SJSA1 (cell line): Measurements from ENCODE around the gene GADD45GIP1. TPM values are rescaled to one million over a fixed set of nuclear protein-coding genes. Genes with fewer than 3 reads are reported as not detected.
"Not testable (repeated sequence)": the region's sequence is repeated elsewhere in the genome, so short reads cannot be mapped to it uniquely, and the experiment has no call there.

Experiments used
- DNase-seq, 2 experiments: peaks; one replicate each; pipeline ENCODE4 v3.0.0-alpha.2; 2015 to 2020; ENCODE audit warnings: low spot score in 2 of 2, low read depth in 1 of 2
- H3K27ac ChIP-seq: fragments of 250-450 bp; sonication (Bioruptor Pico); 2 replicates; pipeline ENCODE4 v1.5.1; 2020; ENCODE audit warnings: mild to moderate bottlenecking, moderate library complexity
- H3K27me3 ChIP-seq: fragments of 250-450 bp; sonication (Bioruptor Pico); replicated peaks from 2 replicates; pipeline ENCODE4 v1.5.1; 2020; ENCODE audit warnings: mild to moderate bottlenecking, moderate library complexity
- H3K36me3 ChIP-seq: fragments of 250-450 bp; sonication (Bioruptor Pico); 2 replicates; pipeline ENCODE4 v1.5.1; 2020; ENCODE audit warnings: mild to moderate bottlenecking
- H3K4me1 ChIP-seq: fragments of 250-450 bp; sonication (Bioruptor Pico); replicated peaks from 2 replicates; pipeline ENCODE4 v1.6.1; 2021; ENCODE audit warnings: mild to moderate bottlenecking
- H3K4me3 ChIP-seq: fragments of 250-450 bp; sonication (Bioruptor Pico); 2 replicates; pipeline ENCODE4 v1.5.1; 2020; ENCODE audit warnings: mild to moderate bottlenecking
- H3K9me3 ChIP-seq: fragments of 250-450 bp; sonication (Bioruptor Pico); replicated peaks from 2 replicates; pipeline ENCODE4 v1.5.1; 2020; ENCODE audit warnings: mild to moderate bottlenecking
- total RNA-seq: library from RNA; depleted of rRNA; stranded (reverse); fragments of >200 nt; shearing (Covaris generic); gene quantifications from 2 replicates; pipeline ENCODE4 v1.2.3, GENCODE V29; 2014

GADD45GIP1 gene
- total RNA-seq, 1 experiment from 2014 or later, result 75.7 TPM

DNA sequence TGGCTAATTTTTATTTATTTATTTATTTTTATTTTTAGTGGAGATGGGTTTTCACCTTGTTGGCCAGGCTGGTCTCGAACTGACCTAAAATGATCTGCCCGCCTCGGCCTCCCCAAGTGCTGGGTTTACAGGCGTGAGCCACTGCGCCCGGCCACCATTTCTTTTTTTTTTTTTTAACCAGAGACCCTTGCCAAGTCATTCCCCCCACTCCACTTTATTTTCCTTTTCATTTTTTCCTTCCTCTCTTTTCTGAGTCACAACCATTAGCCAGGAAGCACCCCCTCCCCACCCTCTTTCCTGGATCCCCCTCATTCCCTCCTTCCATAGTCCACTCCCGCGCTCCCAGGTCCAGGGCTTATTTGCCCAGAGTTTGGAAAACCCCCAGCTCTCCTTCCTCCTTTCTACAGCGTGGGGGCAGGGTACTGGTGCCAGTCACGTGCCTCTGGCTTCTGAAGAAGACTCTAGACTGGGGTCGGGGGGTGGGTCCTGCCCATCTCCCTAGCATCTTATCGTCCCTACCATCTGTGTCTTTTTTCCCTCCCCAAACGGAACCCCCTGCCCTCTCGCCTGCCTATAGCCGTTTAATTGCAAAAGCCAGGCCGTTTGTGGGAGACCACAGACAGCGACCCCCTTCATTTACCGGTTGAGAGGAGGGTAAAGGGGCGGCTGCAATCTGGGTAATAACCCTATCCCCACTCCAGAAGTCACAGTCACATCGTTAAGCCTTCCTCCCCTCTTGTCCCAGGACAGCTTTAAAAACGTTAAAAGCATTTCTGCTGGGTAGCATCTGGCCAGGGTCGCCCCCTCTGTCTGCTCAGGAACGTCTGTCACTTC lies 19.7 kb downstream of the GADD45GIP1 start:
- Histone ChIP-seq H3K4me3 (peak overlapping the region; percentile 80), H3K4me1 (peaks cover 35% of the 10 kb centered on the region), H3K36me3 (peaks cover 43% of the 10 kb centered on the region), H3K27ac (peak overlapping the region; percentile 7; the same call in 1 of the 2 replicates), H3K27me3 (no peaks in the 10 kb centered on the region), H3K9me3 (no peaks in the 10 kb centered on the region)
- no peak for DNase-seq

DNA sequence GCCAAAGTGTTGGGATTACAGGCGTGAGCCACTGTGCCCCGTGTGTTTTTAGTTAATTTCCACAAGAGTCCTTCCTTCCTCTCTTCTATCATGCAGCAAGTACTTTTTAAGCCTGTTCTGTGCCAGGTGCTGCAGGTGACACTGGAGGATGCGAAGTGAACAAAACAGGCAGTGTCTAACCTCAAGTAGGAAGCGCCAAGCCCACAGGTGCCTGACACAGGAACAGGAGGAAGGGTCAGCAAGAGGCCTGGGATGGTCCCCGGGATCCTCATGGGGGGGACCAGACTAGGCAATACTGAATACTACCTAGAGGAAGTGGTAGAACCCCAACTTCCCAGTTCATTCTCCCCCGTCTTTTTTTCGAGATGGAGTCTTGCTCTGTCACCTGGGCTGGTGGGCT lies 20.4 kb downstream of the GADD45GIP1 start:
- peaks cover 36% of the 10 kb centered on the region for H3K4me1 ChIP-seq
- no peak for DNase-seq
- no peaks in the 10 kb centered on the region for H3K27me3 ChIP-seq
- H3K9me3 ChIP-seq, result no peaks in the 10 kb centered on the region
- H3K4me3 ChIP-seq, result no peak overlapping the region
- peaks cover 36% of the 10 kb centered on the region for H3K36me3 ChIP-seq
- no peak overlapping the region for H3K27ac ChIP-seq

DNA sequence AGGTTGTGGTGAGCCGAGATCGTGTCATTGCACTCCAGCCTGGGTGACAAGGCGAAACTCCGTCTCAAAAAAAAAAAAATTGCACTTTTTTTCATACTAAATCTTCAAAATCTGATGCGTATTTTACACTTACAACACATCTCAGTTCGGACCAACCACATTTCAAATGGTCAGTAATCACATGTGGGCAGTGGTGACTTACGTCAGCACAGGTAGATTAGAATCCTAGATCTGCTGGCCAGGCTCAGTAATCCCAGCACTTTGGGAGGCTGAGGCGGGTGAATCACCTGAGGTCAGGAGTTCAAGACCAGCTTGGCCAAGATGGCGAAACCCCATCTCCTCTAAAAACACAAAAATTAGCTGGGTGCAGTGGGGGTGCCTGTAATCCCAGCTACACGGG lies 22.0 kb downstream of the GADD45GIP1 start:
- no peak for DNase-seq
- no peak overlapping the region for H3K4me3 ChIP-seq
- H3K27ac ChIP-seq, result no peak overlapping the region
- H3K9me3 ChIP-seq, result no peaks in the 10 kb centered on the region
- H3K4me1 ChIP-seq, result peaks cover 29% of the 10 kb centered on the region
- no peaks in the 10 kb centered on the region for H3K27me3 ChIP-seq
- peaks cover 33% of the 10 kb centered on the region for H3K36me3 ChIP-seq

DNA sequence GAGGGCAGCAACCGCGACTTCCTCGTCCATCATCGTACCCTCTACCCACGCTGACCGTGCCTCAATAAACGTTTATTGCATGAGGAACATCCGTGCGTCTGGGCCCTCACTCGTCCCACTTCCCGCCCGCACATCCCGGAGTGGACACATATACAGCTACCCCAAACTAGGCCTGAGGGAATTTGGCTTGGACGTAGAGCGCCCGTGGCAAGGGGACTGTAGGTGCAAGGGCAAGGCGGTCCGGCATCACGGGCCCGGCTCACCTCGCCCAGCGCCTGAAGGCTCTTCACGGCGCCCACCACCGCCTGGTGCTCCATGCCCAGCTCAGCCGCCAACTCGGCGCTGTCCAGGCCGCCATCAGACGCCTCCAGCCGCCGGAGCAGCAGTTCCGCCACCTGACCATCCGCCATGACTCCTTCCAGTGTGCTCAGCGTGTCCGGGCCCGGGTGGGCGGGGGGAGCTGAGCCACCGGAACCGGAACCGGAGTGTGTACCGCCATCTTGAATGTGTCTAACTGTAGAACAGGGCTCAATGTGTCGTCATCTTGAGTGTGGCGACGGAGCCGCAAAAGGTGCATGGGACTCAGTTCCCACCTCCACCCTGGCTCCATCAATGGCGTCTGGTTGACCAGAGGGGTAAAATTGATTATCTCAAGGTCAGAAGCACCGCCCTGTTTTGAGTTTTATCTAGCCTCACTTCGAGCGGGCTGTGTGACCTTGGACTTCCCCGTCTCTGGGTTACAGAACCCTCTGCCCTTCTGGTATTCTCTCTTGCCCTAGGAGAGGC lies 23.5 kb downstream of the GADD45GIP1 start, which contains the start of gene FARSA:
Gene FARSA, minus strand, starts transcription at position 425 of the 786 bp plus-strand sequence. Its CDS starts 15 bp downstream, at position 410.
- DNase-seq, result peak; percentile 78 to 88
- Histone ChIP-seq H3K36me3 (peaks cover 32% of the 10 kb centered on the region), H3K4me3 (peak within 1 kb of the TSS; percentile 82)

DNA sequence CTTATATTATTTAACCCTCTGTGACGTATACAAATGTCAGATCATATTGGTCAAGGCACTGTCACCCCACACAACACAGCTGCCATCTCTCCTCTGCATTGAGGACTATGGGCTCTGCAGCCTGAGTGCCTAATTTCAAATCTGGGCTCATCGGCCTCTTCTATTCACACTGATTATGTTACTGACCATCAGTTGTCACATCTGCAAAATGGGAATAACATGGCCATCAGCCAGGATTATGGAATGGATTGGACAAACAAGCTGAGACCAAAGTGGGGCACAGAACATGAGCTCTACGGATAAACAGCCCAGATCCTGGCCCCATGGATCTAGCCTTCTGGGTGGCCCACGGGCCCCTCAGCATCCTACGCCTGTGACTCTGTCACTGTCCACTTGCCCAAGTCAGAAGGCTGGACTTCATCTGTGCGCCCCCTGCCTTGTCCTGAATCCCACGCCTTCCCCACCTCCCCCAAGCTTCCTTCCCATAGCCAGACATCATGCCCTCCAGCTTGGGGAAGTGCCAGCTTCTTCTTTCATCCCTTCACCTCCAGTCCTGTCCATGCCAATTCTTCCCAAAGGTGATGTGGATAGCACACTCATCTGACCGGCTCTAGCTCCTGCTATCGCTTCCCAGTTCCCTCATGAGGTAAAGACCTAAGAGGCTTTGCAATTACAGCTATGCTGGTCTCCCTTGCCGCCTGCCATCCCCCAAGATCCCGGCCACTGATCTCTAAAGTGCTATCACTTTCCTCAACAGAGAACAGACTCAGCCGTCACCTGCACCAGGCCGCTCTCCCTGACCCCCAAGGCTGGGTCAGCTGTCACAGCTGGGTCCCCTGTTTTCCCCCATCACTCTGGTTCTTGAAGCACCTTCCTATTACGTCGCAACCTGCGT lies 24.4 kb downstream of the GADD45GIP1 start:
- Histone ChIP-seq H3K4me3 (peak overlapping the region; percentile 82), H3K9me3 (no peaks in the 10 kb centered on the region), H3K4me1 (peaks cover 17% of the 10 kb centered on the region), H3K27ac (peak overlapping the region; percentile 24; the same call in 1 of the 2 replicates), H3K36me3 (peaks cover 39% of the 10 kb centered on the region), H3K27me3 (no peaks in the 10 kb centered on the region)
- DNase-seq, result no peak

More for the DNA sequence above, 23.5 kb downstream of the GADD45GIP1 start, which contains the start of gene FARSA:
- Histone ChIP-seq H3K4me1 (peaks cover 21% of the 10 kb centered on the region), H3K9me3 (no peaks in the 10 kb centered on the region), H3K27me3 (no peaks in the 10 kb centered on the region), H3K27ac (peak within 1 kb of the TSS; percentile 24; the same call in 1 of the 2 replicates)

DNA sequence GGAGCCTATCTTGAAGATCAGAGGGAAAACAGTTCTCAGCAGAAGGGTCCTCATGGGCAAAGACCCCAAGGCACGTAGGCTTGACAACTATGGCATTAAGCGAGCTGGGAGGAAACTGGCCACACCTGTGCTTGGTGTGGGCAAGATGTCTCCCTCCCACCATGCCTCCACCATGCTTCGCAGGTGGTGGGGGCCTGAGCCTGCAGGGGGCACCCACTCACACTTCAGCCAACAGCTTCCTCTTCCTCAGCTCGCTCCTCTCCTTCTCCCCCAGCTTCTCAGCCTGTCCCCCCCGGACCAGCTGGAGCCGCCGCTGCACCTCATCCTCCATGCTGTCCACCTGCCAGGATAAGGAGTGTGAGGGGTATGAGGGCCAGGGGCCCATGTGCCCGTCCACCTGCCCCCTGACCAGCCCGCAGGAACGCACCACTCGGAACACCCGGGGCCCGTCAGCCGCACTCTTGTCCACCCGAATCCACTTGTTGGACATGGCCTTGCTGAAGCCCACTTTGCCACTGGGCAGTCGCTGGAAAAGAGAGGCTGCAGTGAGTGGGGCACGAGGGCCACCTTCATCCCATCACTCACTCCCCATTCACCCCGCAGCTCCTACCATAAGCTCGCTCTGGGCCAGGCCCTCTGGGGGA lies 26.9 kb downstream of the GADD45GIP1 start:
- DNase-seq, result no peak
- H3K4me1 ChIP-seq, result peaks cover 13% of the 10 kb centered on the region
- H3K27me3 ChIP-seq, result no peaks in the 10 kb centered on the region
- H3K36me3 ChIP-seq, result peaks cover 59% of the 10 kb centered on the region
- H3K9me3 ChIP-seq, result no peaks in the 10 kb centered on the region
- no peak overlapping the region for H3K4me3 ChIP-seq
- H3K27ac ChIP-seq, result no peak overlapping the region

DNA sequence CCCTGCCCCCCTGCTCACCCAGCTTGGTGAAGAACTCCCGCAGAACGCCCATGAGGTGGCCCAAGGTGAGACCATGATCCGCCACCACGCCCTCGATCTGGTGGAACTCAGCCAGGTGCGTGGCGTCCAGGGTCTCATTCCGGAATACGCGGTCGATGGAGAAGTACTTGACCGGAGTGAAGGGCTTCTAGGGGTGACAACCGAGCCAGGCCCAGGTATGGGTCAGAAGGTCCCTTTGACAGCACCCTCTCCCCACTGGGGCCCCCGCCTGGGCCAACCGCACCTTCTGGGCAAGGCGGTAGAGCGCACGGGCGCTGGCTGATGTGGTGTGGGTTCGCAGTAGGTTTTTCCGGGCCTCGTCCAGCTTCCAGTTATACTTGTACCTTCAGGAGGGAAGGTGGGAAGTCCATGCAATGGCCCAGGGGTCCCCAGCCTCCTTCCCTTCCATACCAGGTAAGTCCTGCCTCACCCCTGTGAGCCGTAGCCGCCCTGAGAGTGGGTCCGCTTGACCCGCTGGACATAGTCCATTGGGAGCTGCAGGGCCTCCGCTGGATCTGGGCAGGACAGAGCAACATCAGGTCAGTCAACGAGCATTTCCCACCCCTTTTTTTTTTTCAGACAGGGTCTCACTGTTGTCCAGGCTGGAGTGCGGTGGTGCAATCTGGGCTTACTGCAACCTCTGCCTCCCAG lies 32.3 kb downstream of the GADD45GIP1 start:
- no peak for DNase-seq
- Histone ChIP-seq H3K27me3 (no peaks in the 10 kb centered on the region), H3K9me3 (no peaks in the 10 kb centered on the region), H3K27ac (no peak overlapping the region), H3K4me3 (no peak overlapping the region), H3K36me3 (peaks cover 68% of the 10 kb centered on the region), H3K4me1 (no peaks in the 10 kb centered on the region)

DNA sequence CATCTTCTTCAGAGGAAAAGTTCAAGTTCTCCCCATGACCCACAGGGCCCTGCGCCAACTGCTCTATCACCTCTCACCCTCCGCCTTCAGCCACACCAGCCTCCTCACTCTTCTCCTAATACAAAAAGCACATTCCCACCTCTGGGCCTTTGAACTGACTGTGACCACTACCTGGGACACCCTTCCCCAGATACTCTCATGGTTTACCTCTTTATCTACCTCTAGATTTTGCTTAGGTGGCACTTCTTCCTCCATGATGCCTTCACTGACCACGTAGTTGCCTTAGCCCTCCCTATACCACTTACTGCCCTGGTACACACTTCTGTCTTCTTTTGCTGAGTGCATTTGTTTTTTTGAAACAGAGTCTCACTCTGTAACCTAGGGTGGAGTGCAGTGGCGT lies 34.1 kb downstream of the GADD45GIP1 start:
- Histone ChIP-seq H3K27me3 (no peaks in the 10 kb centered on the region), H3K9me3 (peaks cover 9% of the 10 kb centered on the region), H3K4me3 (no peak overlapping the region), H3K4me1 (peaks cover 8% of the 10 kb centered on the region), H3K27ac (no peak overlapping the region), H3K36me3 (peaks cover 51% of the 10 kb centered on the region)
- DNase-seq, result no peak

DNA sequence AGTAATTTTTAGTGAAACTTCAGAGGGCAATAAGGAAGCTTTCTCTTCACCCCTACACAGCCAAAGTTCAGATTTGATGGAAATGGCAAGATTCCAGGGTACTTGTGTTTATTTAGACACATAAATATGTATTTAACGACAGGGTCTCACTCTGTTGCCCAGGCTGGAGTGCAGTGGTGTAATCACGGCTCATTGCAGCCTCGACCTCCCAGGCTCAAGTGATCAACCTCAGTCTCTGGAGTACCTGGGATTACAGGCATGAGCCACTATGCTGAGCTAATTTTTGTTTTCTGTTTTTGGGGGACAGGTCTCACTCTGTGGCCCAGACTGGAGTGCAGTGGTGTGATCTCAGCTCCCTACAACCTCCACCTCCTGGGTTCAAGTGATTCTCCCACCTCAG lies 36.0 kb downstream of the GADD45GIP1 start:
- Histone ChIP-seq H3K4me1 (peaks cover 8% of the 10 kb centered on the region), H3K36me3 (peaks cover 36% of the 10 kb centered on the region), H3K4me3 (no peak overlapping the region), H3K9me3 (peaks cover 9% of the 10 kb centered on the region), H3K27me3 (no peaks in the 10 kb centered on the region), H3K27ac (no peak overlapping the region)
- DNase-seq, result no peak

DNA sequence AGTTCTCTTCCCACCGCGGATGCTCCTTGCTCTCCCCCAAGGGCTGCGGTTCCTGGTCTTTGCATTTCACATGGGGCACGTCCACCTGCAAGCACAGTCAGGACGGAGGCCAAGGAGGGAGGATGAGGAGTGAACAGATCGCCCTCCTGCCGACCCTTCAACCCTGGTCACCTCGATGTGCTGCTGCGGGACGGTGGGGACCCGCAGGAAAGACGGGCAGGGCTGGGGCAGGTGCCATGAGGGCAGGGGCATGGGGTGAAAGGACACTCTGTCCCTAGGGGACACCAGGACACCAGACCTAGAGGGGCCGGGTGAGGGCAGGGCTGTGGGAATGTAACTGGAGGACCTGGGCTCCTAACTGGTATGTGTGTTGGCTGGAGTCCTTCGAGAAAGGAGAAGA lies 38.8 kb downstream of the GADD45GIP1 start:
- no peak for DNase-seq
- Histone ChIP-seq H3K4me3 (no peak overlapping the region), H3K4me1 (peaks cover 17% of the 10 kb centered on the region), H3K27me3 (no peaks in the 10 kb centered on the region), H3K27ac (no peak overlapping the region), H3K9me3 (peaks cover 9% of the 10 kb centered on the region), H3K36me3 (peaks cover 10% of the 10 kb centered on the region)

DNA sequence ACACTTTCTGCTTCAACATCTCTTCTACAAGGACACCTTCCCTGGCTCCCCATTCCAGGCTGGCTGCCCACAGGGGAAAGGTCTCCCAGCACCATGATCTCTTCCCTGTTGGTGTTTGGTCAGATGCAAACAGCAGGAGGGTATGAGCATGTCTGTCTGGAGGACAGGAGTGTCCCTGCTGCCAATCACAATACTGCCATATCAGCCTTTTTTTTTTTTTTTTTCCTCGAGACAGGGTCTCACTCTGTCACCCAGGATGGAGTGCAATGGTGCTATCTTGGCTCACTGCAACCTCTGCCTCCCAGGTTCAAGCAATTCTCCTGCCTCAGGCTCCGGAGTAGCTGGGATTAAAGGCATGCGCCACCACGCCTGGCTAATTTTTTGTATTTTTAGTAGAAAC lies 41.2 kb downstream of the GADD45GIP1 start:
- not testable (repeated sequence) for H3K4me3 ChIP-seq, DNase-seq, H3K27ac ChIP-seq, H3K9me3 ChIP-seq, H3K36me3 ChIP-seq, H3K27me3 ChIP-seq
- H3K4me1 ChIP-seq, result peaks cover 23% of the 10 kb centered on the region

DNA sequence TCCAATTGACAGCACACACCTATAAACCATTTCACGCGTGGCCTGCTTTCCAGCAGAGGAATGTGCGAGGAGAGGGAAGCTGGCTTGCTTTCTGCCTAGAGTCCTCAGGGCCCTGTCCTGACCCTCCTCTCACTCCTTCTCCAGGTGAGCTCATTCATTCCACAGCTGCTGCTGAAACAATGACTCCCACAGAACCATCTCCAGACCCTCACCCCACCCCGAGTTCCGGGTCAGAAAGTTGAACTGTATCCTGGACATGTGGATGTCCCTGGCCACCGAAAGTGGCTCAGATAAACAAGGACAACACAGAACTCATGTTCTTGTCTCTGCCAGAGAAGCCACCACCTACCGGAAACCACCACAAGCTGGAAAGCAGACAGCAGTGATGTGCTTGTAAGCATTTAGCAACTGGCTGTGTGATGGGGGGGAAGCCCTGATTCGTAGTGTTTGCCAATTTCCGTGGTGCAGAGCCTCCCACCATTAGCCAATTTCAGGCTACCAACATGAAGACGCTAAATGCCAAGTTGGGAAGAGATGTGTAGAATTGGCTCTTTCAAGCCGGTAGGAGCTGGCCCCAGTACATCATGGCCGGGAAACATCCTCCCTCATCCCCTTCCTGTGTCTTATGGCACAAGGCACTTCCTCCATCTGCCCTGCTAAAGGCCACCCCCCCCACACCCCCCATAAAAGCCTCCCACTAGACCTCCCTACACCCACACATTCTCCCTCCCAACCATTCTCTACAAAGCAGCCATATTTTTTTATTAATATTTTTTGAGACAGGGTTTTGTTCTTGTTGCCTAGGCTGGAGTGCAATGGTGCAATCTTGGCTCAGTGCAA lies 43.0 kb downstream of the GADD45GIP1 start:
- no peak overlapping the region for H3K27ac ChIP-seq
- H3K4me1 ChIP-seq, result peaks cover 18% of the 10 kb centered on the region
- no peak for DNase-seq
- no peaks in the 10 kb centered on the region for H3K27me3 ChIP-seq
- H3K4me3 ChIP-seq, result no peak overlapping the region
- no peaks in the 10 kb centered on the region for H3K36me3 ChIP-seq
- H3K9me3 ChIP-seq, result peaks cover 9% of the 10 kb centered on the region
